Endothelial cell of umbilical vein (primary cell): ENCODE data around the gene BEND3. TPM values are rescaled to one million over a fixed set of nuclear protein-coding genes. Genes with fewer than 3 reads are reported as not detected.

ENCODE experiments used
- BruUV-seq: library from RNA; stranded (reverse); fragments of 400-500 nt; replicated peaks from 2 replicates; lab custom pipeline; 2021; lab: Mats Ljungman, UMichigan
- CTCF ChIA-PET: fragments of 300-600, 350-600 bp; sonication (Branson Sonifier 250); formaldehyde crosslinking; loops from one replicate; lab custom pipeline; 2021; ENCODE audit warnings: antibody characterized with exemption, inconsistent platforms; lab: Charles Lee
- POLR2A ChIA-PET: fragments of 300-600, 350-600 bp; sonication (Branson Sonifier 250); formaldehyde crosslinking; loops from one replicate; lab custom pipeline; 2021; ENCODE audit warnings: antibody characterized with exemption, inconsistent platforms; lab: Charles Lee
- DNase-seq: peaks from one replicate; pipeline ENCODE4 v3.0.0-alpha.2; 2011; ENCODE audit warnings: low read depth, low spot score
- FAIRE-seq: peaks from 2 replicates; lab custom pipeline; 2011; peaks lifted over from hg19 to GRCh38; lab: Jason Lieb, UNC
- H2AFZ ChIP-seq: 2 replicates; pipeline ENCODE4 v1.6.0; 2012; ENCODE audit warnings: low read depth, low read length, control low read depth, inconsistent platforms
- H3K27ac ChIP-seq: 2 replicates; pipeline ENCODE4 v1.5.1; 2011; ENCODE audit warnings: low read depth, mild to moderate bottlenecking, control low read depth, low read length, moderate library complexity; ENCODE audit not compliant: insufficient read depth
- H3K27me3 ChIP-seq, 2 experiments: 2 replicates each; pipeline versions ENCODE4 v1.6.0 to v1.6.1; 2011; ENCODE audit warnings: low read length in 2 of 2, mixed read lengths in 1 of 2; ENCODE audit not compliant: control insufficient read depth in 2 of 2, insufficient read depth in 2 of 2
- H3K36me3 ChIP-seq, 2 experiments: 2 replicates in 1 of 2; 3 replicates in 1 of 2; pipeline ENCODE4 v1.5.1; 2011; ENCODE audit warnings: low read length in 2 of 2, mild to moderate bottlenecking in 1 of 2, moderate library complexity in 1 of 2; ENCODE audit not compliant: control insufficient read depth in 2 of 2, insufficient read depth in 2 of 2; ENCODE audit errors: extremely low read depth in 1 of 2
- H3K4me1 ChIP-seq: 3 replicates; pipeline ENCODE4 v1.5.1; 2011; ENCODE audit warnings: mild to moderate bottlenecking, low read length; ENCODE audit not compliant: control insufficient read depth, insufficient read depth; ENCODE audit errors: extremely low read depth
- H3K4me2 ChIP-seq: 2 replicates; pipeline ENCODE4 v1.6.1; 2011; ENCODE audit warnings: low read length, control low read depth, mixed read lengths; ENCODE audit not compliant: insufficient read depth
- H3K4me3 ChIP-seq, 3 experiments: fragments of 200-600 bp in 1 of 3; sonication (generic), shearing (Covaris generic) in 1 of 3; replicated peaks in 1 of 3; 2 replicates each; pipeline ENCODE4 v1.5.1; 2011 to 2016; ENCODE audit warnings: control low read depth in 3 of 3, low read length in 3 of 3, mild to moderate bottlenecking in 2 of 3, inconsistent platforms in 1 of 3, low read depth in 1 of 3, moderate library complexity in 1 of 3; ENCODE audit not compliant: insufficient read depth in 1 of 3
- H3K79me2 ChIP-seq: 2 replicates; pipeline ENCODE4 v1.6.0; 2012; ENCODE audit warnings: low read length, inconsistent platforms; ENCODE audit not compliant: control insufficient read depth, insufficient read depth
- H3K9ac ChIP-seq: replicated peaks from 2 replicates; pipeline ENCODE3; 2011; ENCODE audit warnings: low read length, control low read depth; ENCODE audit not compliant: insufficient read depth; ENCODE audit errors: extremely low read depth
- H3K9me1 ChIP-seq: replicated peaks from 3 replicates; pipeline ENCODE4 v1.6.0; 2011; ENCODE audit warnings: mild to moderate bottlenecking, low read length; ENCODE audit not compliant: control insufficient read depth, insufficient read depth; ENCODE audit errors: extremely low read depth
- H3K9me3 ChIP-seq: replicated peaks from 2 replicates; pipeline ENCODE4 v1.5.1; 2012; ENCODE audit warnings: low read length, inconsistent platforms; ENCODE audit not compliant: control insufficient read depth, insufficient read depth
- H4K20me1 ChIP-seq: replicated peaks from 2 replicates; pipeline ENCODE3; 2011; ENCODE audit warnings: mild to moderate bottlenecking, low read length; ENCODE audit not compliant: control insufficient read depth, insufficient read depth; ENCODE audit errors: extremely low read depth
- CTCF ChIP-seq, 2 donors: IDR thresholded peaks; 1 replicate in 1 of 2; 2 replicates in 1 of 2; pipeline ENCODE4 v1.5.1; 2011; ENCODE audit warnings: low read length in 2 of 2, mild to moderate bottlenecking in 2 of 2, moderate library complexity in 2 of 2, control low read depth in 1 of 2, inconsistent platforms in 1 of 2, low read depth in 1 of 2; ENCODE audit not compliant: insufficient read depth in 1 of 2; ENCODE audit errors: extremely low read depth in 1 of 2
- EZH2 ChIP-seq: IDR thresholded peaks from 2 replicates; pipeline ENCODE4 v1.6.1; 2012; ENCODE audit warnings: borderline replicate concordance, low read depth, mild to moderate bottlenecking, moderate library complexity, low read length, inconsistent platforms; ENCODE audit not compliant: severe bottlenecking
- FOS ChIP-seq: IDR thresholded peaks from 2 replicates; pipeline ENCODE4 v1.6.1; 2011; ENCODE audit warnings: mild to moderate bottlenecking, low read length, moderate library complexity, borderline replicate concordance; ENCODE audit not compliant: insufficient read depth
- GATA2 ChIP-seq: IDR thresholded peaks from 2 replicates; pipeline ENCODE4 v1.7.0; 2011; ENCODE audit warnings: low read depth, mild to moderate bottlenecking, moderate library complexity, mixed read lengths, low read length; ENCODE audit not compliant: insufficient read length, insufficient read depth
- MYC ChIP-seq: IDR thresholded peaks from one replicate; pipeline ENCODE4 v1.6.1; 2011; ENCODE audit warnings: mild to moderate bottlenecking, low read depth, low read length
- POLR2A ChIP-seq: IDR thresholded peaks from 2 replicates; pipeline ENCODE4 v1.6.1; 2012; ENCODE audit warnings: low read depth, mild to moderate bottlenecking, control low read depth, low read length
- POLR2AphosphoS5 ChIP-seq: IDR thresholded peaks from 2 replicates; pipeline ENCODE4 v1.6.1; 2012; ENCODE audit warnings: low read depth, mild to moderate bottlenecking, control low read depth, low read length, moderate library complexity; ENCODE audit not compliant: insufficient read depth
- dilution Hi-C: fragments of 300-500 bp; cut with MboI; formaldehyde crosslinking; loops from one replicate; pipeline ENCODE4 v1.15.0; 2019; ENCODE audit warnings: low sequenced_read_pairs; ENCODE audit not compliant: extremely low pct_ligation_motif_present
- intact Hi-C: fragments of 100-400 bp; cut with micrococcal nuclease; formaldehyde crosslinking; loops from one replicate; pipeline ENCODE4 v1.10.0; 2022
- polyA plus RNA-seq, 4 experiments: library from polyadenylated mRNA; depleted of rRNA in 3 of 4; stranded (reverse) in 3 of 4; unstranded in 1 of 4; fragments of >200 nt; gene quantifications; 2 replicates each; pipeline versions ENCODE4 v1.2.1 to v1.2.3, GENCODE V29; 2011 to 2012; ENCODE audit warnings: missing spikeins in 1 of 4
- total RNA-seq: library from RNA; stranded (reverse); gene quantifications from 2 replicates; pipeline ENCODE4 v1.2.3, GENCODE V29; 2021
- TF ChIP-seq, protein P1 (sequence below): IDR thresholded peaks from 2 replicates; pipeline ENCODE4 v1.6.1; 2011; ENCODE audit not compliant: insufficient read depth, insufficient read length

The BEND3 gene
- total and polyA plus RNA-seq, 2 donors (not counting 3 experiments of a cell fraction or from before 2014, with no cell fraction given): 1.6 to 4.8 TPM

- Histone ChIP-seq H3K4me1 (peaks cover 6% of the 10 kb centered on the region), H3K79me2 (no peaks in the 10 kb centered on the region), H4K20me1 (no peaks in the 10 kb centered on the region), H3K9me3 (no peaks in the 10 kb centered on the region), H3K27me3 (no peaks in the 10 kb centered on the region), H3K9ac (no peak overlapping the region), H3K36me3 (no peaks in the 10 kb centered on the region), H2AFZ (no peak overlapping the region), H3K27ac (no peak overlapping the region), H3K4me3 (no peak overlapping the region), H3K4me2 (no peak overlapping the region), H3K9me1 (no peaks in the 10 kb centered on the region)
- FAIRE-seq (no peak), DNase-seq (no peak)
- intact Hi-C loops: no loop called here
- BruUV-seq: no TSS peak
- CTCF ChIA-PET: interaction anchor here (1.0 to 1.3 kb wide), 3 partner anchors 9 to 189 kb away, joined by 4 to 7 read pairs (median 4); no protein-coding TSS in a partner anchor
- POLR2A ChIA-PET: no interaction called here
- dilution Hi-C loops: no loop called here
- TF ChIP-seq, protein P1, sequence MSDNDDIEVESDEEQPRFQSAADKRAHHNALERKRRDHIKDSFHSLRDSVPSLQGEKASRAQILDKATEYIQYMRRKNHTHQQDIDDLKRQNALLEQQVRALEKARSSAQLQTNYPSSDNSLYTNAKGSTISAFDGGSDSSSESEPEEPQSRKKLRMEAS: no peak
- no peak for TF ChIP-seq CTCF (IDR thresholded peaks at IDR 0.05; ENCODE audit: extremely low read depth in 1 of 2, insufficient read depth in 1 of 2, low read depth in 1 of 2, low read length in 2 of 2)
- TF ChIP-seq MYC: no peak
- no peak for TF ChIP-seq EZH2
- no peak for TF ChIP-seq GATA2
- no peak for TF ChIP-seq POLR2A
- TF ChIP-seq POLR2AphosphoS5: no peak
- TF ChIP-seq FOS: no peak
Observed at GRCh38 chr6:107129370-107129925, 14.1 kb upstream of the BEND3 start.
